GM23338 (cell line): Measurements from ENCODE around the gene SH3RF3. TPM values are rescaled to one million over a fixed set of nuclear protein-coding genes. Genes with fewer than 3 reads are reported as not detected.

Experiments used
- CREB1 ChIP-seq: fragments of 250-450 bp; sonication (Bioruptor Pico); IDR thresholded peaks from 2 replicates; pipeline ENCODE4 v1.5.0; 2020; ENCODE audit warnings: low read depth, mild to moderate bottlenecking, moderate library complexity
- CTCF ChIP-seq, 2 experiments: fragments of 200-600 bp in 1 of 2; sonication (generic) in 1 of 2; conservative IDR thresholded peaks; 2 replicates each; pipeline versions ENCODE4 v1.5.1 to v1.6.1; 2016 to 2017; ENCODE audit warnings: antibody characterized with exemption in 2 of 2, low read depth in 2 of 2, mild to moderate bottlenecking in 2 of 2, moderate library complexity in 1 of 2
- EZH2 ChIP-seq: fragments of 200-600 bp; sonication (generic); IDR thresholded peaks from one replicate; pipeline ENCODE4 v1.8.0; 2017; ENCODE audit warnings: antibody characterized with exemption, mild to moderate bottlenecking, low read depth; ENCODE audit not compliant: unreplicated experiment
- EZH2phosphoT487 ChIP-seq: fragments of 200-600 bp; sonication (generic); IDR thresholded peaks from one replicate; pipeline ENCODE4 v1.8.1; 2018; ENCODE audit warnings: antibody characterized with exemption; ENCODE audit not compliant: unreplicated experiment
- JUNB ChIP-seq: IDR thresholded peaks from one replicate; pipeline ENCODE4 v1.6.1; 2016; ENCODE audit warnings: antibody characterized with exemption; ENCODE audit not compliant: unreplicated experiment
- POLR2AphosphoS5 ChIP-seq: IDR thresholded peaks from 2 replicates; pipeline ENCODE4 v1.6.1; 2016; ENCODE audit warnings: antibody characterized with exemption, low read depth
- ZNF114 ChIP-seq: fragments of 250-450 bp; sonication (Bioruptor Pico); IDR thresholded peaks from 2 replicates; pipeline ENCODE4 v1.5.0; 2020; ENCODE audit warnings: mild to moderate bottlenecking, moderate library complexity
- ZNF331 ChIP-seq: fragments of 250-450 bp; sonication (Bioruptor Pico); IDR thresholded peaks from 2 replicates; pipeline ENCODE4 v1.5.0; 2020; ENCODE audit warnings: low read depth, mild to moderate bottlenecking, moderate library complexity
- polyA plus RNA-seq: library from polyadenylated mRNA; unstranded; fragments of >200 nt; fragmentation: Nextera tagmentation; extraction: Ambion mirVana; gene quantifications from 2 replicates; pipeline ENCODE4 v1.2.1, GENCODE V29; 2016
- total RNA-seq: library from RNA; depleted of rRNA; stranded (reverse); fragments of >200 nt; shearing (Covaris generic); gene quantifications from 2 replicates; pipeline ENCODE4 v1.2.3, GENCODE V29; 2014
- TF ChIP-seq, protein P1 (sequence below): fragments of 250-450 bp; sonication (Bioruptor Pico); IDR thresholded peaks from 2 replicates; pipeline ENCODE4 v1.5.0; 2020; ENCODE audit warnings: mild to moderate bottlenecking, moderate library complexity
- TF ChIP-seq, protein P2 (sequence below): IDR thresholded peaks from one replicate; pipeline ENCODE4 v1.6.1; 2018; ENCODE audit warnings: antibody characterized with exemption; ENCODE audit not compliant: unreplicated experiment

SH3RF3 gene
- total and polyA plus RNA-seq, 2 experiments from 2014 or later, result 0.11 to 0.63 TPM

DNA sequence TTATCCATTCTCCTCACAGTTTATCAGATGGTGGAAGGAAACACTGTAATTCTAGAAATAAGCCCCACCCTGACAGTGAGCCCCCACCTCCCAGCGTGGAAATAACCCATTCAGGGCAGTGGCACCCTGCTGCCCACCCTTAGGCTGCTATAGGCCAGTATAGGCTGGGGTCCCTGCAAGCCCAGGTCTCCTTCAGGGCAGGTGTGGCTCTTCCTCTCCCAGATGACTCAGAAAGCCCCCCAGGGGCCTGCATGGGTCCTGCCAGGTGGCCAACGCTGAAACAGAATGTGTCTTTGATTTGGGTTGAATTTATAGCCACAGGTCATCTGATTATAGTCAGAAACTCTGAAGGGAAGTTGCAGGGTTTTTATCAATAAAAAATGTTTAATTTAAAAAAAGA, 136.4 kb downstream of the SH3RF3 start (continued):
- TF ChIP-seq, protein P1, sequence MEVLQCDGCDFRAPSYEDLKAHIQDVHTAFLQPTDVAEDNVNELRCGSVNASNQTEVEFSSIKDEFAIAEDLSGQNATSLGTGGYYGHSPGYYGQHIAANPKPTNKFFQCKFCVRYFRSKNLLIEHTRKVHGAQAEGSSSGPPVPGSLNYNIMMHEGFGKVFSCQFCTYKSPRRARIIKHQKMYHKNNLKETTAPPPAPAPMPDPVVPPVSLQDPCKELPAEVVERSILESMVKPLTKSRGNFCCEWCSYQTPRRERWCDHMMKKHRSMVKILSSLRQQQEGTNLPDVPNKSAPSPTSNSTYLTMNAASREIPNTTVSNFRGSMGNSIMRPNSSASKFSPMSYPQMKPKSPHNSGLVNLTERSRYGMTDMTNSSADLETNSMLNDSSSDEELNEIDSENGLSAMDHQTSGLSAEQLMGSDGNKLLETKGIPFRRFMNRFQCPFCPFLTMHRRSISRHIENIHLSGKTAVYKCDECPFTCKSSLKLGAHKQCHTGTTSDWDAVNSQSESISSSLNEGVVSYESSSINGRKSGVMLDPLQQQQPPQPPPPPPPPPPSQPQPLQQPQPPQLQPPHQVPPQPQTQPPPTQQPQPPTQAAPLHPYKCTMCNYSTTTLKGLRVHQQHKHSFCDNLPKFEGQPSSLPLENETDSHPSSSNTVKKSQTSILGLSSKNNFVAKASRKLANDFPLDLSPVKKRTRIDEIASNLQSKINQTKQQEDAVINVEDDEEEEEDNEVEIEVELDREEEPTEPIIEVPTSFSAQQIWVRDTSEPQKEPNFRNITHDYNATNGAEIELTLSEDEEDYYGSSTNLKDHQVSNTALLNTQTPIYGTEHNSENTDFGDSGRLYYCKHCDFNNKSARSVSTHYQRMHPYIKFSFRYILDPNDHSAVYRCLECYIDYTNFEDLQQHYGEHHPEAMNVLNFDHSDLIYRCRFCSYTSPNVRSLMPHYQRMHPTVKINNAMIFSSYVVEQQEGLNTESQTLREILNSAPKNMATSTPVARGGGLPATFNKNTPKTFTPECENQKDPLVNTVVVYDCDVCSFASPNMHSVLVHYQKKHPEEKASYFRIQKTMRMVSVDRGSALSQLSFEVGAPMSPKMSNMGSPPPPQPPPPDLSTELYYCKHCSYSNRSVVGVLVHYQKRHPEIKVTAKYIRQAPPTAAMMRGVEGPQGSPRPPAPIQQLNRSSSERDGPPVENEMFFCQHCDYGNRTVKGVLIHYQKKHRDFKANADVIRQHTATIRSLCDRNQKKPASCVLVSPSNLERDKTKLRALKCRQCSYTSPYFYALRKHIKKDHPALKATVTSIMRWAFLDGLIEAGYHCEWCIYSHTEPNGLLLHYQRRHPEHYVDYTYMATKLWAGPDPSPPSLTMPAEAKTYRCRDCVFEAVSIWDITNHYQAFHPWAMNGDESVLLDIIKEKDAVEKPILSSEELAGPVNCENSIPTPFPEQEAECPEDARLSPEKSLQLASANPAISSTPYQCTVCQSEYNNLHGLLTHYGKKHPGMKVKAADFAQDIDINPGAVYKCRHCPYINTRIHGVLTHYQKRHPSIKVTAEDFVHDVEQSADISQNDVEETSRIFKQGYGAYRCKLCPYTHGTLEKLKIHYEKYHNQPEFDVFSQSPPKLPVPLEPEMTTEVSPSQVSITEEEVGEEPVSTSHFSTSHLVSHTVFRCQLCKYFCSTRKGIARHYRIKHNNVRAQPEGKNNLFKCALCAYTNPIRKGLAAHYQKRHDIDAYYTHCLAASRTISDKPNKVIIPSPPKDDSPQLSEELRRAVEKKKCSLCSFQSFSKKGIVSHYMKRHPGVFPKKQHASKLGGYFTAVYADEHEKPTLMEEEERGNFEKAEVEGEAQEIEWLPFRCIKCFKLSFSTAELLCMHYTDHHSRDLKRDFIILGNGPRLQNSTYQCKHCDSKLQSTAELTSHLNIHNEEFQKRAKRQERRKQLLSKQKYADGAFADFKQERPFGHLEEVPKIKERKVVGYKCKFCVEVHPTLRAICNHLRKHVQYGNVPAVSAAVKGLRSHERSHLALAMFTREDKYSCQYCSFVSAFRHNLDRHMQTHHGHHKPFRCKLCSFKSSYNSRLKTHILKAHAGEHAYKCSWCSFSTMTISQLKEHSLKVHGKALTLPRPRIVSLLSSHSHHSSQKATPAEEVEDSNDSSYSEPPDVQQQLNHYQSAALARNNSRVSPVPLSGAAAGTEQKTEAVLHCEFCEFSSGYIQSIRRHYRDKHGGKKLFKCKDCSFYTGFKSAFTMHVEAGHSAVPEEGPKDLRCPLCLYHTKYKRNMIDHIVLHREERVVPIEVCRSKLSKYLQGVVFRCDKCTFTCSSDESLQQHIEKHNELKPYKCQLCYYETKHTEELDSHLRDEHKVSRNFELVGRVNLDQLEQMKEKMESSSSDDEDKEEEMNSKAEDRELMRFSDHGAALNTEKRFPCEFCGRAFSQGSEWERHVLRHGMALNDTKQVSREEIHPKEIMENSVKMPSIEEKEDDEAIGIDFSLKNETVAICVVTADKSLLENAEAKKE (CRISPR knock-in tag), result no peak
- no peak for TF ChIP-seq POLR2AphosphoS5
- no peak for TF ChIP-seq CREB1 (CRISPR knock-in tag)
- TF ChIP-seq, protein P2, sequence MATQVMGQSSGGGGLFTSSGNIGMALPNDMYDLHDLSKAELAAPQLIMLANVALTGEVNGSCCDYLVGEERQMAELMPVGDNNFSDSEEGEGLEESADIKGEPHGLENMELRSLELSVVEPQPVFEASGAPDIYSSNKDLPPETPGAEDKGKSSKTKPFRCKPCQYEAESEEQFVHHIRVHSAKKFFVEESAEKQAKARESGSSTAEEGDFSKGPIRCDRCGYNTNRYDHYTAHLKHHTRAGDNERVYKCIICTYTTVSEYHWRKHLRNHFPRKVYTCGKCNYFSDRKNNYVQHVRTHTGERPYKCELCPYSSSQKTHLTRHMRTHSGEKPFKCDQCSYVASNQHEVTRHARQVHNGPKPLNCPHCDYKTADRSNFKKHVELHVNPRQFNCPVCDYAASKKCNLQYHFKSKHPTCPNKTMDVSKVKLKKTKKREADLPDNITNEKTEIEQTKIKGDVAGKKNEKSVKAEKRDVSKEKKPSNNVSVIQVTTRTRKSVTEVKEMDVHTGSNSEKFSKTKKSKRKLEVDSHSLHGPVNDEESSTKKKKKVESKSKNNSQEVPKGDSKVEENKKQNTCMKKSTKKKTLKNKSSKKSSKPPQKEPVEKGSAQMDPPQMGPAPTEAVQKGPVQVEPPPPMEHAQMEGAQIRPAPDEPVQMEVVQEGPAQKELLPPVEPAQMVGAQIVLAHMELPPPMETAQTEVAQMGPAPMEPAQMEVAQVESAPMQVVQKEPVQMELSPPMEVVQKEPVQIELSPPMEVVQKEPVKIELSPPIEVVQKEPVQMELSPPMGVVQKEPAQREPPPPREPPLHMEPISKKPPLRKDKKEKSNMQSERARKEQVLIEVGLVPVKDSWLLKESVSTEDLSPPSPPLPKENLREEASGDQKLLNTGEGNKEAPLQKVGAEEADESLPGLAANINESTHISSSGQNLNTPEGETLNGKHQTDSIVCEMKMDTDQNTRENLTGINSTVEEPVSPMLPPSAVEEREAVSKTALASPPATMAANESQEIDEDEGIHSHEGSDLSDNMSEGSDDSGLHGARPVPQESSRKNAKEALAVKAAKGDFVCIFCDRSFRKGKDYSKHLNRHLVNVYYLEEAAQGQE, result no peak
- TF ChIP-seq EZH2phosphoT487, result no peak
- TF ChIP-seq ZNF331, result no peak
- TF ChIP-seq CTCF (conservative IDR thresholded peaks at IDR 0.05; ENCODE audit: low read depth in 2 of 2), result no peak
- no peak for TF ChIP-seq ZNF114 (CRISPR knock-in tag)
- no peak for TF ChIP-seq EZH2
- TF ChIP-seq JUNB, result no peak
